ENCODE data around the gene ODR4. TPM values are rescaled to one million over a fixed set of nuclear protein-coding genes. Genes with fewer than 3 reads are reported as not detected.

The ODR4 gene
- 9.7 and 14.2 TPM in 2 replicates for total RNA-seq (2012; rRNA removed)
- 8.4 and 9.4 TPM in 2 replicates for polyA plus RNA-seq (2012; rRNA removed)
- polyA plus RNA-seq (2012; cell fraction: cytosol; rRNA removed) = 0.58 and 0.60 TPM in 2 replicates
- polyA plus RNA-seq (2012; cell fraction: nucleus; rRNA removed; ENCODE audit: low replicate concordance) = 1.6 and 21.5 TPM in 2 replicates
- Bru-seq, nascent RNA = percentile 84 among the genes with signal in this experiment
- BruChase-seq, experiment 1, labeled RNA remaining after a 6-hour chase = percentile 80 among the genes with signal in this experiment
- BruChase-seq, experiment 2, labeled RNA remaining after a 2-hour chase = percentile 84 among the genes with signal in this experiment
- long read RNA-seq, transcript ODR4-201 (14 exons, 3,792 nt) = major isoform, 19 of 28 reads
- long read RNA-seq, partial matches to known transcripts = 3 of 28 reads
- long read RNA-seq, other reads (novel, unspliced or antisense) = 6 of 28 reads

DNA sequence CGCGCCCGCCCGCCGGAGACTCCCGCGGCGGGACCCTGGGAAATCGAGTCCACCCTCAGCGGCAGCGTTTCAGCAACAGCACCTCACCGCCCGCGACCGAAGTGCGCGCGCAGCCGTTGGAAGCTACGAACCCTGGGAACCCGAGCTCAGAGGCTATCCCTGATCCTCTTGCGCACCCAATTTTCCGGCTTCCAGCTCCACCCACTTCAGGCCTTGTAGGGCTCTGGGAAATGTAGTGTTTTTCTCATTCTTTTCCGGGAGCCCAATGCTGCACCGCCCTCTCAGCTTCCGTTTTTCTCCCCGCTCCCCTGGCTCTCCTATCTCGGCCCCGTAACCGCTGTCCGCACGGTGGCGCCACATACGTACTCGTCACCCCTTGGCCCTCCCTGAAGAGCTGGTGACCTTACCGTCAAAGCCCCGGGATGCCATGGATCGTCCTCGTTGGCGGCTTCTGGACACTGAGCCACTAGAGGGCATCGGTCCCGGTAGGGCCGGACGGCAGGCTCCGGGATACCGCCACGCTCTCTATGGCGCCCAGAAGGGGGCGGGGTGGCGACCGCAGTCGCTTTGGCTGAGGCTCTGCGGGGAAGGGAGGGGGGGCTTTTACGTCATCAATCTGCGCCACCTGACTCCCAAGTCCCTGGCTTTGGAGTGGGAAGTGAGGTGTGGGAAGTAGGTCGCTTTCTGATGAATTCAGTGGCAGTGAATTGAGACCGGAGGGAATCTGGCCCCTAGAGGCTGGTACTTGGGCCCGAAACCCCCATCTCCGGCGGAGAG is at the start of gene ODR4, which contains the start of gene TPR:
TSS of gene ODR4 (plus strand) at position 687 of the 777 bp plus-strand sequence. CDS start 3,948 bp downstream, outside the sequence.
TSS of gene TPR (minus strand) at position 102 of the 777 bp plus-strand sequence. CDS start 225 bp downstream, outside the sequence.
- Histone ChIP-seq H4K8ac (ENCODE audit: low read depth in 2 of 2, low read length in 2 of 2) (peak within 1 kb of the TSS; percentile 90 to 99), H3K9ac (ENCODE audit: low read depth, low read length) (peak within 1 kb of the TSS; percentile 93), H3K27me3 (ENCODE audit: control insufficient read depth, insufficient read depth, low read length) (no peaks in the 10 kb centered on the region), H2BK15ac (ENCODE audit: low read depth, low read length) (peak within 1 kb of the TSS; percentile 84; the same call in 1 of the 3 replicates), H3K18ac (ENCODE audit: low read depth, low read length) (peak within 1 kb of the TSS; percentile 77), H3K4me1 (ENCODE audit: control insufficient read depth, insufficient read depth, low read length) (peaks cover 2% of the 10 kb centered on the region; the same call in 1 of the 2 replicates), H3K23ac (ENCODE audit: low read depth, low read length) (peak within 1 kb of the TSS; percentile 84), H3K27ac (ENCODE audit: insufficient read depth, low read length) (peak within 1 kb of the TSS; percentile 92), H3K9me1 (ENCODE audit: insufficient read depth, low read length) (no peaks in the 10 kb centered on the region; the same call in 1 of the 2 replicates), H2AK9ac (replicated peaks; ENCODE audit: low read depth, low read length, poor library complexity) (peak within 1 kb of the TSS; percentile 88), H4K91ac (ENCODE audit: insufficient read depth, low read depth, low read length) (peak within 1 kb of the TSS; percentile 97), H3K79me1 (ENCODE audit: low read depth in 1 of 2, low read length in 2 of 2) (peaks cover 3 to 20% of the 10 kb centered on the region in 2 experiments; a peak in 2 of 4 replicates), H3K14ac (replicated peaks; ENCODE audit: low read depth, low read length) (peak within 1 kb of the TSS; percentile 90), H3K4ac (ENCODE audit: low read depth, low read length) (peak within 1 kb of the TSS; percentile 96), H4K5ac (ENCODE audit: low read depth, low read length) (peak within 1 kb of the TSS; percentile 72), H3K36me3 (ENCODE audit: control insufficient read depth, insufficient read depth, low read length) (peaks cover 3% of the 10 kb centered on the region; the same call in 1 of the 2 replicates), H2AFZ (replicated peaks; ENCODE audit: low read length, poor library complexity) (peak within 1 kb of the TSS; percentile 94), H3K9me3 (ENCODE audit: control insufficient read depth, insufficient read depth, low read length) (no peaks in the 10 kb centered on the region), H3K4me2 (ENCODE audit: low read depth, low read length) (peak within 1 kb of the TSS; percentile 96), H2BK5ac (ENCODE audit: low read depth, low read length, poor library complexity, severe bottlenecking) (peak within 1 kb of the TSS; percentile 96), H2BK20ac (ENCODE audit: low read depth, low read length) (peak within 1 kb of the TSS; percentile 71; the same call in 1 of the 2 replicates), H2AK5ac (ENCODE audit: low read depth, low read length) (peak within 1 kb of the TSS; percentile 58), H3K56ac (ENCODE audit: extremely low read depth, insufficient read depth, low read length) (peak within 1 kb of the TSS; percentile 88), H2BK120ac (ENCODE audit: low read depth, low read length) (peak within 1 kb of the TSS; percentile 90), H3K4me3 (ENCODE audit: insufficient read depth, low read depth, low read length) (peak within 1 kb of the TSS; percentile 62), H4K20me1 (ENCODE audit: insufficient read depth, low read length) (no peaks in the 10 kb centered on the region; the same call in 1 of the 2 replicates)
- 0% methylated on average over 33 of the region's 60 CpGs; no CpG with 5 or more reads in 1 of the 2 experiments for WGBS, 2 experiments (ENCODE audit: extremely low coverage in 2 of 2, insufficient read length in 1 of 2)
- POLR2A ChIA-PET (ENCODE audit: unreplicated experiment) = interaction anchor here (0.5 to 0.6 kb wide), 3 partner anchors 16 to 557 kb away, joined by 3 to 5 read pairs (median 3); no protein-coding TSS in a partner anchor
- dilution Hi-C loops (cut with HindIII; ENCODE audit: low sequenced_read_pairs, unreplicated experiment) = no loop called here
- ATAC-seq (ENCODE audit: low read depth) (peak; percentile 92), DNase-seq (peak; percentile 100)
- intact Hi-C loops (cut with micrococcal nuclease) = loop anchor here (1.0 kb wide), 2 partner anchors 307 to 611 kb away; no protein-coding TSS in a partner anchor
- no TSS peak for BruUV-seq (replicated peaks)
- in situ Hi-C loops (cut with MboI; ENCODE audit: low sequenced_read_pairs) = no loop called here
- CTCF ChIA-PET = interaction anchor here (0.6 to 1.6 kb wide), 16 partner anchors 10 to 611 kb away, joined by 3 to 13 read pairs (median 4); no protein-coding TSS in a partner anchor
- TF ChIP-seq CEBPB (IDR thresholded peaks at IDR 0.05; ENCODE audit: low read depth, low read length) = peak; percentile 14; the same call in 1 of the 2 replicates
- TF ChIP-seq MXI1 (IDR thresholded peaks at IDR 0.05; ENCODE audit: borderline replicate concordance, low read depth, low read length) = peak; percentile 9; the same call in 1 of the 2 replicates
- no peak for TF ChIP-seq FOS (IDR thresholded peaks at IDR 0.05; ENCODE audit: low read depth, low read length)
- TF ChIP-seq RAD21 (IDR thresholded peaks at IDR 0.05; ENCODE audit: low read length) = peak; percentile 38
- peak; percentile 65 for TF ChIP-seq USF2 (IDR thresholded peaks at IDR 0.05; ENCODE audit: low read depth, low read length)
- no peak for TF ChIP-seq RFX5 (IDR thresholded peaks at IDR 0.05; ENCODE audit: low read depth, low read length)
- peak; percentile 91 for TF ChIP-seq POLR2A (IDR thresholded peaks at IDR 0.05; ENCODE audit: low read depth, low read length)
- TF ChIP-seq SMC3 (IDR thresholded peaks at IDR 0.05; ENCODE audit: low read depth, low read length) = peak; percentile 39; the same call in 1 of the 2 replicates
- TF ChIP-seq BHLHE40 (IDR thresholded peaks at IDR 0.05; ENCODE audit: low read depth, low read length) = no peak
- no peak; the same call in 1 of the 2 replicates for TF ChIP-seq CHD1 (IDR thresholded peaks at IDR 0.05; ENCODE audit: low read depth, low read length)
- peak; percentile 92 for TF ChIP-seq MAZ (IDR thresholded peaks at IDR 0.05; ENCODE audit: borderline replicate concordance, low read depth, low read length)
- TF ChIP-seq, protein P1, sequence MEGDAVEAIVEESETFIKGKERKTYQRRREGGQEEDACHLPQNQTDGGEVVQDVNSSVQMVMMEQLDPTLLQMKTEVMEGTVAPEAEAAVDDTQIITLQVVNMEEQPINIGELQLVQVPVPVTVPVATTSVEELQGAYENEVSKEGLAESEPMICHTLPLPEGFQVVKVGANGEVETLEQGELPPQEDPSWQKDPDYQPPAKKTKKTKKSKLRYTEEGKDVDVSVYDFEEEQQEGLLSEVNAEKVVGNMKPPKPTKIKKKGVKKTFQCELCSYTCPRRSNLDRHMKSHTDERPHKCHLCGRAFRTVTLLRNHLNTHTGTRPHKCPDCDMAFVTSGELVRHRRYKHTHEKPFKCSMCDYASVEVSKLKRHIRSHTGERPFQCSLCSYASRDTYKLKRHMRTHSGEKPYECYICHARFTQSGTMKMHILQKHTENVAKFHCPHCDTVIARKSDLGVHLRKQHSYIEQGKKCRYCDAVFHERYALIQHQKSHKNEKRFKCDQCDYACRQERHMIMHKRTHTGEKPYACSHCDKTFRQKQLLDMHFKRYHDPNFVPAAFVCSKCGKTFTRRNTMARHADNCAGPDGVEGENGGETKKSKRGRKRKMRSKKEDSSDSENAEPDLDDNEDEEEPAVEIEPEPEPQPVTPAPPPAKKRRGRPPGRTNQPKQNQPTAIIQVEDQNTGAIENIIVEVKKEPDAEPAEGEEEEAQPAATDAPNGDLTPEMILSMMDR (conservative IDR thresholded peaks at IDR 0.05; ENCODE audit: low read depth, low read length) = peak; percentile 92

Measured in IMR-90 (cell line).